Measurements from ENCODE around the gene CLMP.

DNA sequence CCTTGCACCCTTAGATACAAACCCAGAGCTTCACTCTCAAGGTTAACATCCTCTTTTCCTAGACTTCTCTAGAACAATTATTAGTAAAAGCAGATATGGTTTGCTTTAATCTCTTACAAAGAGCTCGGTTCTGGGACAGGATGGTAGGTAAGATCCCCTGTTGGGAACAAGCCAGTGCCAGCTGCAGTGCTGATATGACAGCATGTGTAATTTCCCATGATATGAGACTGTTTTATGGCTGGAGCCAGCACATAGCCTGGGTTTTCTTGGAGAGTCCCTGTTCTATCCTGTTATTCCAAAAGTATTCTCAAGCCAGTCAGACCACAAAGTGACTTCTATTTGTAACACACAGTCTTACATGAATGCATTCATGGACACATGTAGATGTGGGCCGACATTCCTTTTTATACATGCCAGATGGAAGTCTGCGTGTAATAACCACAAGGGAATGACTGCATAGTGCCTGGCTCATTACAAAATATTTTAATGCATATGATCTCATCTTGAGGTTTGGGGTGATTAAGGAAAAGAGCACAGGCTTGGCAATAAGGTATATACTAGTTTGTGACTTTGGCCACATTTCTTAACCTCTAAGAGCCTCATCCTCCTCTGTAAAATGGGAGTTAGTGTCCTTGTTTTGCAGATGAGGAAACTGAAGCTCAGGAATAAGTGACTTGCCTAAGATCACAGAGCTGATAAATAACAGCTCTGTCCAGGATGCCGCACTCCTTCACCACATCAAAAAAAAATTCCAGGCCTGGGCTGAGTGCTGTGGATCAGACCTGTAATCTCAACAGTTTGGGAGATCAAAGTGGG is 21.8 kb downstream of the CLMP start:
- TF ChIP-seq, protein P1, sequence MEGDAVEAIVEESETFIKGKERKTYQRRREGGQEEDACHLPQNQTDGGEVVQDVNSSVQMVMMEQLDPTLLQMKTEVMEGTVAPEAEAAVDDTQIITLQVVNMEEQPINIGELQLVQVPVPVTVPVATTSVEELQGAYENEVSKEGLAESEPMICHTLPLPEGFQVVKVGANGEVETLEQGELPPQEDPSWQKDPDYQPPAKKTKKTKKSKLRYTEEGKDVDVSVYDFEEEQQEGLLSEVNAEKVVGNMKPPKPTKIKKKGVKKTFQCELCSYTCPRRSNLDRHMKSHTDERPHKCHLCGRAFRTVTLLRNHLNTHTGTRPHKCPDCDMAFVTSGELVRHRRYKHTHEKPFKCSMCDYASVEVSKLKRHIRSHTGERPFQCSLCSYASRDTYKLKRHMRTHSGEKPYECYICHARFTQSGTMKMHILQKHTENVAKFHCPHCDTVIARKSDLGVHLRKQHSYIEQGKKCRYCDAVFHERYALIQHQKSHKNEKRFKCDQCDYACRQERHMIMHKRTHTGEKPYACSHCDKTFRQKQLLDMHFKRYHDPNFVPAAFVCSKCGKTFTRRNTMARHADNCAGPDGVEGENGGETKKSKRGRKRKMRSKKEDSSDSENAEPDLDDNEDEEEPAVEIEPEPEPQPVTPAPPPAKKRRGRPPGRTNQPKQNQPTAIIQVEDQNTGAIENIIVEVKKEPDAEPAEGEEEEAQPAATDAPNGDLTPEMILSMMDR (IDR thresholded peaks at IDR 0.05) = no peak
- no peak for TF ChIP-seq EZH2 (IDR thresholded peaks at IDR 0.05; ENCODE audit: borderline replicate concordance, insufficient read depth, low read depth, low read length, poor library complexity, severe bottlenecking)

Data from B cell (primary cell).